HG03520 (cell line): ENCODE data around the gene TTLL5.

Experiments
- ATAC-seq: cut with Tn5 transposase; IDR thresholded peaks from one replicate; pipeline ENCODE4 v1.9.1; 2021; ENCODE audit warnings: mild to moderate bottlenecking, moderate library complexity; ENCODE audit not compliant: unreplicated experiment

Gene TTLL5

DNA sequence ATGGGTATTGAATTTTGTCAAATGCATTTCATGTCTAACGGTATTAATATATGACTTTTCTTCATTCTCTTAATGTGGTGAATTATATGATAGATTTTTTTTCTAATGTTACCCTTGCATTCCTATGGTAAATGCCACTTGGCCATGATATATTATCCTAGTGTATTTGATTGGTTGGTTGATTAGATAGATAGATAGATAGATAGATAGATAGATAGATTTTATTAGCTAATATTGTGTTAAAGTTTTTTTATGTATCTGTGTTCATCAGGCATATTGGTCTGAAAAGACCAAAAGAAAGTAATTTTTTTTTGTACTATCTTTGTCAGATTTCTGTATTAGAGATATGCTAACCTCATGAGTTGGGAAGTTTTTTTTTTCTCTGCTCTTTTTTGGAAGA lies 196.2 kb downstream of the TTLL5 start:
- no peak for ATAC-seq

DNA sequence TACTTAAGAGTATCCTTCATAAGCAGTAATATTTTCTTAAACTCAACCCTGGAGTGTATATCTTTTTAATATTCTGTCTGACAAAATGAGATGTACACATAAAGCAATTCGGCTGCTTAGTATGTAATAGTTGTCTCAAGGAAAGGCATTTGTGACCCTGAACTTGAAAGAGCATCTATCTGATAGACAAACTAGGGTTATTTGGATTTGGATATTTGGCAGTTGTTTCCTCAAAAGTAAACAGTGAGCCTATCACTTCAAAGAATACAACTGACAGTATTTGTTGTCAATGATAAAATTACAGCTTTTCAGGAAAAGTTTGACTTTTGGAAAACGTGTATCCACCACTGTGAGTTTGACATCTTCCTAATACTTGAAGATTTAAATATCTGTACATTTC lies 197.3 kb downstream of the TTLL5 start:
- no peak for ATAC-seq

DNA sequence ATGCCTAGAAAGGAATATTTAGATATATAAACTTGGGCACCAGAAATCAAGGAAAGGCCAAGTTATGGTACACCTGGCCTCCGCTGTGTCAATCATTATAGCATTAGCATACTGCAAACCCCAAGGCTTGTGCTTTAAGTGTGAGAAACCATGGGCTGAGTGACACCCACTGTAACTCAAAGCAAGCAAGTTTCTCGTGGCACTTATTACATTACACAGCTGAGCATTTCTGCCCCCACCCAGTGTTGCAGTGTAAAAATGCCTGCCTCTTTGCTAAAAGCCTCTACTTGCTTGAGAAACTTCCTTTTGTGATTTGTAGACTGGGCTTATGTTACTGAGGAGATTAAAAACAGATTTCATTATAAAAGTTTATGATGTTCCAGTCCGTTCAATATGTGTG lies 198.7 kb downstream of the TTLL5 start:
- ATAC-seq: no peak

GRCh38 chr14:75860561-75861160 lies 199.6 kb downstream of the TTLL5 start:
- ATAC-seq: no peak

DNA sequence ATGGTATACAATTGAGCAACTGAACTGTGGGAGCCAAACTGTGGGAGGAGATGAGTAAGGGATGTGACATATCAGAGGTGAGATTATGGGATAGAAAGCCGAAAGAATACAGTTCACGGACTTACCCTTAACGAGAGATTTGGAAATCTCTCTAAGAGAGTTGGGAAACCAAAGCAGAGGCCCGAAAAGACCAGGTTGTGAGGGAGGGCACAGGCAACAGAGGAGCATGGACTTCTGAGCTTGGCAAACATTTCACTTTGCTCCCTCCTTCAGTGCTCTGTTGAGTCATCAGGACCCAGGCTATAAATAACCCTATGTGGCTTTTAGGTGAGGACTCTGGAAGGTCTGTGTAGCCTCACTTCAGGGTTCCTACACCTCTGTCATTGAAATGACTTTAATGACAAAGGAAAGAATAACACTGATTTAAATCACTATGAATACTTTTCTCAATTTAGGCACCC lies 200.1 kb downstream of the TTLL5 start:
- no peak for ATAC-seq

DNA sequence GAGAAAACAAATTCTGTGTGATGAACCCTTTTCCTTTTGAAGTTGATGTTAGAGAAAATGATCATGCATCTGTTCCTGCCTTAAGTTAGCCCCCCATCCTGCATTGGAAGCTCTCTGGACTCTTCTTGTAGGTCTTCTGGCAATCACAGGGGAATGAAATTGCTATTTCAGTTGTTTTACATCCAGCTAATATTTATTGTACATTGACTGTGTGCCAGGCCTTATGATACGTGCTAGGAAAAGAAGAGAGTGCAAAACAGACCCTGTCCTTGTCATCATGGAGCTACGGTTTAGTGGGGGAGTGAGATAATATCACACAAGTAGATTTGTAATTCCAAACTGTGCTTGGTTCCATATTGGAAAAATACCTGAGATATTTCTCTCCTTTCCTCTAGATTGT lies 202.2 kb downstream of the TTLL5 start:
- ATAC-seq: no peak

DNA sequence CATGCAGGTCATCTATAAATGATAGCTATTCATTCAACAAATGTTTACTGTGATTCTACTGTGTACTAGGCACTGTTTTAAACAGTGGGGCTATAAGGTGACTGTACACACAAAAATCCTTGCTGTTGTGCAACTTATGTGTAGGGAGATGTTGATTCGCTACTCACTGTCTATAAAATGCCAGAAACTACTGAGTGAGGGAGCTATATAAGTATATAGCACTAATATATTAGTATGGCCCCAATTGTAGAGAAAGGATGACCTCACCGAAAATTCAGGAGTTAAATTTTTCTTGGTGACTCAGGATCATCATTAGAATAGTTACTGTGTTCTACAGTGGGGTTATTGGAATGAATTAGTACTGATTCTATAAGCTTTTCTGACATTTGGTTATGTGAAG lies 203.3 kb downstream of the TTLL5 start:
- ATAC-seq: no peak

DNA sequence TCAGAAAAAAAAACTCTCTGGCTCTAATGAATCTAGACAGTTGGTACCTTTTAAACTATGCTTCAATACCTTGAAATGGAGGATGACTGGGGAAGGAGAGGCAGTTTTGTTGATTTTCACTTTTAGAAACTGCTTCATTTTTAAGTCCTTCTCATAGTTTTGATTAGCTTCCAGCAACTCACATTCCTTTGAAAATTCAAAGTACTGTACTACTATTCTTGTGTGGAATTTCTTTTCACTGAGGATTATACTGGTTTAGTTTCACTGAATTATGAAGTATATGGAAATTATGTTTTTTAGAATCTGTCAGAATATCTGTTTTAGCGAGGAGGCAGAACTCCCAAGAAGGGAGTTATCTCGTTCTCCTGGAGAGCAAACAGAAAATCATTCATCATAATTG lies 204.5 kb downstream of the TTLL5 start:
- no peak for ATAC-seq

- ATAC-seq: no peak
These were observed 205.9 kb downstream of the TTLL5 start for GRCh38 chr14:75866970-75867369.

DNA sequence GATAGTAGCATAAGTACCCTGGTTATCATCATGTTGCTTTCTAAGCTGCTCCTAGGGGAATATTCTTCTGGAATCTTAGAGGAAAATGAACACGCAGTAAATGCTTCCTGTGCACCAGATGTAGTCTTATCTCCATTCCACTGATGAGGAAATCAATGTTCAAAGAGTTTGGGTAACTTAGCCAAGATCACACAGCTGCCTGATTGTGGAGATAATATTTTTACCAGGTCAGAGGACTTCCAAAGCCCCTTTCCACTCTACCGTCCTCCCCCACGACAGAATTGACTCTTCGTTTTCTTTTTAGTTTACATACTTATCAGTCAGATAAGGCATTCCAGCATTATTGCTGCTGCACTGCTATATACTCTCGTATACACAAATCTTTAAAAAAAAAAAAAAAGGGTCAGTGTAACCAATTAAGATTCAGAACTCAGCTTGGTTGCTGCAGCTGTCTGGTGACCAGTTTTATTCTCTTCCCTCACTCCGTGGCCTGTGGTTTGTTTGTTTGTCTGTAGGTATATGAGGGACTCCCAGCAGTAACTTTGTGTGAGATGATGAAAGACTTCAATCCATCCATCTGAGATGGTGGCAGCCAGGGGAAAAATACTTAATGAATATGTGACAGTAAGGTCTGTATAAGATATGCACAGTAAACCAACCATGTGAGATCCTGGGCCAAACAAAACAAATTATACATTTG lies 210.3 kb downstream of the TTLL5 start:
- ATAC-seq: no peak

DNA sequence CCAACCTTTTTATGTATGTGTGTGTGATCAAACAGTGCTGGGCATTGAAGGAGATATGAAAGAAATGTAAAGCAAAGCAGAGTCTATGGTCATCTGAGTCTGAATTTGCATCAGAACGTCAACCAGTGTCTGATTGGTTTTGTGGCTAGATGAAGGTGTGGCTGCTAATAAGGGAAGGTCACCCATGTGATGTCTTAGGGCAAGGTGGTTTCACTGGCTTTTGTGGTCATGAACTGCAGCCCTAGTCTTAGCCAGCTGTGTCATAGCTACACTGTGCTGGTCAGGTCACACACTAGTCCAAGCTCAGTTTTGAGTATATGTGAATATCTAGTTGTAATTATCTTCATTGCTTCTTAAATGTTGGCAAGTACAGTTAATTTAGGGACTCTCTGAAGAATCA lies 214.9 kb downstream of the TTLL5 start:
- ATAC-seq: peak; percentile 95

GRCh38 chr14:75876530-75876929 lies 215.5 kb downstream of the TTLL5 start:
- ATAC-seq: no peak

DNA sequence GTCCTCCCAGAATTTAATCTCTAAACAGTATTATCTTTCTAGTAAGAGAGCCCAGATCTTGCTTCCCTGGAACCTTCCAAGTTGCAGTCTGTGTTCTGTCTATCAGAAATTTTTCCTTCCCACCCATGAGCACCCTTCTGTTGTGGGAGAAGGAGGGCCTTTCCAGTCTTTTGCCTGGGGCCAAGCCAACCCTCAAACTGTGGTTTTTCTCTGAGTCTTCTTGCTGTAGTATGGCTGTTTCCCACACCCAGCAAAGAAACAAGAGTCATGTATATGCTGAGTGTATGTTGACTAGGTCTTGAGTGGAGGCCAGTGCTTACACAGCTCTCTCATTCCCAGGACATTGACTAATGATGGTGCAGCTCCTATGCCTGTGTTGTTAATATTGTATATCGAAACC lies 216.2 kb downstream of the TTLL5 start:
- no peak for ATAC-seq

GRCh38 chr14:75877884-75878283 lies 216.8 kb downstream of the TTLL5 start:
- ATAC-seq: no peak

- ATAC-seq: no peak
These were observed 218.0 kb downstream of the TTLL5 start for GRCh38 chr14:75879031-75879430.

DNA sequence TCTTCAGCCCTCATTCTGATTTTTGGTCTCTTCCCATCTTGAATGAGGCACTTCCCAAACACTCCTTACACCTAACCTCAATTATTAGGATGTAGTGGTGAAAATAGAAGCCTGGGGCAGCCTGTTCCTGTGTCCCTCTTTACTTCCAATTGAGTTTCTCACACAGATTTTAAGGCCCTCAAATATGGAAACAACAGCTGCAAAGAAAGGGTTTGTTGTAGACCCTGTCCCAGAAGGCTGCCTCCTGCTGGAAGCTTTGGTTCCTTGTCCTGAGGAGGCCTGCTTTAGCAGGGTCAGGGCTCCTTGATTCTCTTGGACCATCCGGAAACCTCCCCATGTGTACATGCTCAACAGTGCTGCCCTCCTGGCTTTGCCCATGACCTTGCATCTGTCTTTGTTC lies 219.5 kb downstream of the TTLL5 start:
- no peak for ATAC-seq

- ATAC-seq: no peak
These were observed 220.9 kb downstream of the TTLL5 start for GRCh38 chr14:75881994-75882393.

DNA sequence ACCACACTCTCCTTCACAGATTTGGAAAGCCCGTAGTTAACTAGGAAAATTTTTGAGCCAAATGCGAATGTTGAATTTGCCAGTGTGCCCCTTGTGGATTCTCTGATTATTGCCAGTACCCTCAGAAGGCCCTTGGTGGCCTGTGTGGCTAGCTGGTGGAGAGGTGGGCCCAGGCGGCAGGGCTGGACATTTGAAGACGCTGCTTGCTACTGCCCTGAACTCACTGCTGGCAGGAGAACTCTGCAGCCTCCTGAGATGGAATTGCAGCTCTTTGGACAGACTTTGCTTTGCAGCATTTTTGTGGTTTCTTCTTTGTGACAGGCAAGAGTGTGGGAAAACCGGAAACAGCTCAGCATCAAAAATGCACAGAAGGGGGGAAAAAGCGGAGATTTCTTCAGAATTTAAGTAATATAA lies 223.2 kb downstream of the TTLL5 start:
- ATAC-seq: no peak

- ATAC-seq: no peak
These were observed 224.8 kb downstream of the TTLL5 start for GRCh38 chr14:75885829-75886228.

GRCh38 chr14:75886636-75887348 lies 225.7 kb downstream of the TTLL5 start:
- no peak for ATAC-seq

DNA sequence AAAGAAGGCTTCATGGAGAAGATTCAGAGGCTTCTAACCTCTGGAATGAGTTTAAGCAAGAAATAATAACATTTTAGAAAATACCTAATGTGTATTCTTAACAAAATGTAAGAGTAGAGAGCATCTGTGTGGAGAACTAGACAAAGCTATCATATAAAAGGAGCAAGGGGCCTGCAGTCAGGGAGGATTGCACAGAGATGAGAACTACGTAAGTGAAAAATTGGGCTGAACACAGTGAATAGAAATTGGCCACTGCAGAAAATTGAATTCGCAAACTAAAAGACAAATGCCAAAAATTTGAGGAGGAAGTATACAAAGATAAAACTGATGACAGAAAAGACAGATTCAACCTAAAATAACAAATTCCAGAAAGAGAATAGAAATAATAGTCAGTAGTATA lies 227.9 kb downstream of the TTLL5 start:
- no peak for ATAC-seq

GRCh38 chr14:75896341-75896740 lies 235.3 kb downstream of the TTLL5 start:
- ATAC-seq: no peak
